ENCODE measurements around the gene LPCAT2.

GRCh38 chr16:55539488-55539887 lies 30.6 kb downstream of the LPCAT2 start:
- TF ChIP-seq, protein P1, sequence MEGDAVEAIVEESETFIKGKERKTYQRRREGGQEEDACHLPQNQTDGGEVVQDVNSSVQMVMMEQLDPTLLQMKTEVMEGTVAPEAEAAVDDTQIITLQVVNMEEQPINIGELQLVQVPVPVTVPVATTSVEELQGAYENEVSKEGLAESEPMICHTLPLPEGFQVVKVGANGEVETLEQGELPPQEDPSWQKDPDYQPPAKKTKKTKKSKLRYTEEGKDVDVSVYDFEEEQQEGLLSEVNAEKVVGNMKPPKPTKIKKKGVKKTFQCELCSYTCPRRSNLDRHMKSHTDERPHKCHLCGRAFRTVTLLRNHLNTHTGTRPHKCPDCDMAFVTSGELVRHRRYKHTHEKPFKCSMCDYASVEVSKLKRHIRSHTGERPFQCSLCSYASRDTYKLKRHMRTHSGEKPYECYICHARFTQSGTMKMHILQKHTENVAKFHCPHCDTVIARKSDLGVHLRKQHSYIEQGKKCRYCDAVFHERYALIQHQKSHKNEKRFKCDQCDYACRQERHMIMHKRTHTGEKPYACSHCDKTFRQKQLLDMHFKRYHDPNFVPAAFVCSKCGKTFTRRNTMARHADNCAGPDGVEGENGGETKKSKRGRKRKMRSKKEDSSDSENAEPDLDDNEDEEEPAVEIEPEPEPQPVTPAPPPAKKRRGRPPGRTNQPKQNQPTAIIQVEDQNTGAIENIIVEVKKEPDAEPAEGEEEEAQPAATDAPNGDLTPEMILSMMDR (IDR thresholded peaks at IDR 0.05; ENCODE audit: extremely low read depth in 1 of 2, insufficient read depth in 1 of 2, low read depth in 1 of 2, low read length in 2 of 2), result no peak
- TF ChIP-seq POLR2A (IDR thresholded peaks at IDR 0.05; ENCODE audit: low read depth, low read length) (no peak), JUN (IDR thresholded peaks at IDR 0.05; ENCODE audit: borderline replicate concordance, insufficient read depth, insufficient read length, low read depth) (no peak), EZH2 (IDR thresholded peaks at IDR 0.05; ENCODE audit: borderline replicate concordance, low read depth, low read length, severe bottlenecking) (no peak), POLR2AphosphoS5 (IDR thresholded peaks at IDR 0.05; ENCODE audit: insufficient read depth, low read depth, low read length) (no peak), FOS (IDR thresholded peaks at IDR 0.05; ENCODE audit: borderline replicate concordance, insufficient read depth, low read length) (no peak)
- TF ChIP-seq, protein P2, sequence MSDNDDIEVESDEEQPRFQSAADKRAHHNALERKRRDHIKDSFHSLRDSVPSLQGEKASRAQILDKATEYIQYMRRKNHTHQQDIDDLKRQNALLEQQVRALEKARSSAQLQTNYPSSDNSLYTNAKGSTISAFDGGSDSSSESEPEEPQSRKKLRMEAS (IDR thresholded peaks at IDR 0.05; ENCODE audit: insufficient read depth, insufficient read length), result no peak
